Measurements from ENCODE around the gene ADAMTS15.

ADAMTS15 gene

GRCh38 chr11:130477586-130478203 lies 29.2 kb downstream of the ADAMTS15 start:
- no peak overlapping the region for H3K9ac ChIP-seq
- H3K36me3 ChIP-seq (ENCODE audit: control insufficient read depth, insufficient read depth, low read length), result no peaks in the 10 kb centered on the region
- H3K4me2 ChIP-seq (ENCODE audit: low read length), result no peak overlapping the region
- no peak overlapping the region for H3K4me3 ChIP-seq (ENCODE audit: low read depth, low read length)
- H3K9me3 ChIP-seq (ENCODE audit: control insufficient read depth, low read length), result no peaks in the 10 kb centered on the region
- H3K27ac ChIP-seq, result peak overlapping the region; percentile 63
- H3K4me1 ChIP-seq, result peaks cover 5% of the 10 kb centered on the region
- peak overlapping the region; percentile 65 for H2AFZ ChIP-seq
- H3K27me3 ChIP-seq (ENCODE audit: control insufficient read depth, insufficient read depth, low read length), result no peaks in the 10 kb centered on the region
- TF ChIP-seq CTCF (IDR thresholded peaks at IDR 0.05), result no peak
- H3K79me2 ChIP-seq, result no peaks in the 10 kb centered on the region

GRCh38 chr11:130478204-130478701 lies 29.8 kb downstream of the ADAMTS15 start:
- Histone ChIP-seq H3K27ac (peak overlapping the region; percentile 63), H3K4me3 (ENCODE audit: low read depth, low read length) (no peak overlapping the region), H3K36me3 (ENCODE audit: control insufficient read depth, insufficient read depth, low read length) (no peaks in the 10 kb centered on the region), H3K9me3 (ENCODE audit: control insufficient read depth, low read length) (no peaks in the 10 kb centered on the region), H2AFZ (peak overlapping the region; percentile 65), H3K79me2 (no peaks in the 10 kb centered on the region), H3K9ac (no peak overlapping the region), H3K4me1 (peaks cover 5% of the 10 kb centered on the region), H3K4me2 (ENCODE audit: low read length) (no peak overlapping the region), H3K27me3 (ENCODE audit: control insufficient read depth, insufficient read depth, low read length) (no peaks in the 10 kb centered on the region)
- TF ChIP-seq CTCF (IDR thresholded peaks at IDR 0.05), result no peak

- H3K4me2 ChIP-seq (ENCODE audit: low read length), result no peak overlapping the region
- no peaks in the 10 kb centered on the region for H3K79me2 ChIP-seq
- no peaks in the 10 kb centered on the region for H3K36me3 ChIP-seq (ENCODE audit: control insufficient read depth, insufficient read depth, low read length)
- peak overlapping the region; percentile 63 for H3K27ac ChIP-seq
- H3K9ac ChIP-seq, result no peak overlapping the region
- H3K27me3 ChIP-seq (ENCODE audit: control insufficient read depth, insufficient read depth, low read length), result no peaks in the 10 kb centered on the region
- H3K4me1 ChIP-seq, result peaks cover 5% of the 10 kb centered on the region
- H2AFZ ChIP-seq, result no peak overlapping the region
- H3K9me3 ChIP-seq (ENCODE audit: control insufficient read depth, low read length), result no peaks in the 10 kb centered on the region
- no peak overlapping the region for H3K4me3 ChIP-seq (ENCODE audit: low read depth, low read length)
- no peak for TF ChIP-seq CTCF (IDR thresholded peaks at IDR 0.05)
Measured at GRCh38 chr11:130478881-130479280, 30.4 kb downstream of the ADAMTS15 start.

- no peak overlapping the region for H3K4me3 ChIP-seq (ENCODE audit: low read depth, low read length)
- peaks cover 5% of the 10 kb centered on the region for H3K4me1 ChIP-seq
- H3K27me3 ChIP-seq (ENCODE audit: control insufficient read depth, insufficient read depth, low read length), result no peaks in the 10 kb centered on the region
- H3K27ac ChIP-seq, result no peak overlapping the region
- no peak overlapping the region for H2AFZ ChIP-seq
- TF ChIP-seq CTCF (IDR thresholded peaks at IDR 0.05), result no peak
- no peaks in the 10 kb centered on the region for H3K79me2 ChIP-seq
- no peaks in the 10 kb centered on the region for H3K36me3 ChIP-seq (ENCODE audit: control insufficient read depth, insufficient read depth, low read length)
- H3K9ac ChIP-seq, result no peak overlapping the region
- no peaks in the 10 kb centered on the region for H3K9me3 ChIP-seq (ENCODE audit: control insufficient read depth, low read length)
- H3K4me2 ChIP-seq (ENCODE audit: low read length), result no peak overlapping the region
Measured at GRCh38 chr11:130480186-130480585, 31.7 kb downstream of the ADAMTS15 start.

- no peak for TF ChIP-seq CTCF (IDR thresholded peaks at IDR 0.05)
- Histone ChIP-seq H3K27me3 (ENCODE audit: control insufficient read depth, insufficient read depth, low read length) (no peaks in the 10 kb centered on the region), H3K36me3 (ENCODE audit: control insufficient read depth, insufficient read depth, low read length) (no peaks in the 10 kb centered on the region), H3K4me3 (ENCODE audit: low read depth, low read length) (no peak overlapping the region), H3K9me3 (ENCODE audit: control insufficient read depth, low read length) (no peaks in the 10 kb centered on the region), H3K4me1 (peaks cover 5% of the 10 kb centered on the region), H3K4me2 (ENCODE audit: low read length) (no peak overlapping the region), H3K27ac (no peak overlapping the region), H3K9ac (no peak overlapping the region), H2AFZ (no peak overlapping the region), H3K79me2 (no peaks in the 10 kb centered on the region)
Measured at GRCh38 chr11:130480711-130481140, 32.3 kb downstream of the ADAMTS15 start.

All from parathyroid adenoma (tissue), 2 donors.